H9 (cell line): Measurements from ENCODE around the gene ANO10. TPM values are rescaled to one million over a fixed set of nuclear protein-coding genes. Genes with fewer than 3 reads are reported as not detected.

Experiments used
- DNase-seq: peaks from one replicate; pipeline ENCODE4 v3.0.0-alpha.2; 2017
- H2AFZ ChIP-seq: one replicate; pipeline ENCODE4 v1.6.1; 2013; ENCODE audit warnings: mild to moderate bottlenecking, low read length, control low read depth, moderate library complexity
- H2AK5ac ChIP-seq: 2 replicates; pipeline ENCODE4 v1.6.1; 2013; ENCODE audit warnings: low read length, control low read depth, mixed read lengths; ENCODE audit not compliant: insufficient read length
- H2BK120ac ChIP-seq: one replicate; pipeline ENCODE4 v1.6.1; 2013; ENCODE audit warnings: low read depth, mild to moderate bottlenecking, low read length, control low read depth, inconsistent platforms; ENCODE audit not compliant: poor library complexity, severe bottlenecking
- H2BK12ac ChIP-seq: 2 replicates; pipeline ENCODE4 v1.6.1; 2013; ENCODE audit warnings: low read length, control low read depth, mixed read lengths, low read depth; ENCODE audit not compliant: insufficient read length
- H2BK15ac ChIP-seq: 2 replicates; pipeline ENCODE4 v1.6.1; 2013; ENCODE audit warnings: low read depth, low read length, control low read depth
- H2BK20ac ChIP-seq: one replicate; pipeline ENCODE4 v1.6.1; 2013; ENCODE audit warnings: low read depth, mild to moderate bottlenecking, low read length, control low read depth, inconsistent platforms; ENCODE audit not compliant: poor library complexity, severe bottlenecking
- H2BK5ac ChIP-seq: 2 replicates; pipeline ENCODE4 v1.6.1; 2013; ENCODE audit warnings: low read length, control low read depth, mixed read lengths; ENCODE audit not compliant: insufficient read length
- H3K14ac ChIP-seq: 2 replicates; pipeline ENCODE4 v1.6.1; 2013; ENCODE audit warnings: low read length, control low read depth; ENCODE audit not compliant: insufficient read depth
- H3K18ac ChIP-seq: 2 replicates; pipeline ENCODE4 v1.6.1; 2013; ENCODE audit warnings: low read depth, mild to moderate bottlenecking, mixed read lengths, low read length, control low read depth; ENCODE audit not compliant: insufficient read length
- H3K23ac ChIP-seq: 2 replicates; pipeline ENCODE4 v1.6.1; 2013; ENCODE audit warnings: low read length, control low read depth, mixed read lengths, low read depth; ENCODE audit not compliant: insufficient read length
- H3K23me2 ChIP-seq: 2 replicates; pipeline ENCODE4 v1.6.1; 2013; ENCODE audit warnings: low read depth, mild to moderate bottlenecking, mixed read lengths, low read length, control low read depth; ENCODE audit not compliant: insufficient read length, poor library complexity, severe bottlenecking
- H3K27ac ChIP-seq: 2 replicates; pipeline ENCODE4 v1.5.1; 2013; ENCODE audit warnings: low read length, control low read depth, mixed read lengths, low read depth; ENCODE audit not compliant: insufficient read length
- H3K27me3 ChIP-seq: 2 replicates; pipeline ENCODE4 v1.6.1; 2013; ENCODE audit warnings: low read length, control low read depth, inconsistent platforms; ENCODE audit not compliant: insufficient read depth
- H3K4ac ChIP-seq: 2 replicates; pipeline ENCODE4 v1.6.1; 2013; ENCODE audit warnings: low read depth, mild to moderate bottlenecking, control low read depth, inconsistent platforms, low read length, moderate library complexity
- H3K4me1 ChIP-seq: 2 replicates; pipeline ENCODE4 v1.6.1; 2013; ENCODE audit warnings: low read length, control low read depth, inconsistent platforms; ENCODE audit not compliant: insufficient read depth
- H3K4me2 ChIP-seq: 2 replicates; pipeline ENCODE4 v1.6.1; 2013; ENCODE audit warnings: low read length, control low read depth, mixed read lengths; ENCODE audit not compliant: insufficient read length, insufficient read depth
- H3K56ac ChIP-seq: 2 replicates; pipeline ENCODE4 v1.6.1; 2013; ENCODE audit warnings: low read depth, mild to moderate bottlenecking, mixed read lengths, low read length, control low read depth; ENCODE audit not compliant: insufficient read length
- H3K79me1 ChIP-seq: 2 replicates; pipeline ENCODE4 v1.6.1; 2013; ENCODE audit warnings: low read depth, mild to moderate bottlenecking, moderate library complexity, low read length, control low read depth, inconsistent platforms; ENCODE audit not compliant: insufficient read depth, poor library complexity, severe bottlenecking
- H3K79me2 ChIP-seq: 2 replicates; pipeline ENCODE4 v1.6.1; 2013; ENCODE audit warnings: low read length, control low read depth, inconsistent platforms; ENCODE audit not compliant: insufficient read depth
- H3K9ac ChIP-seq: 2 replicates; pipeline ENCODE4 v1.6.1; 2013; ENCODE audit warnings: low read length, control low read depth, mixed read lengths; ENCODE audit not compliant: insufficient read length; ENCODE audit errors: extremely low read depth
- H3K9me3 ChIP-seq: one replicate; pipeline ENCODE4 v1.6.1; 2013; ENCODE audit warnings: low read depth, low read length, inconsistent platforms; ENCODE audit not compliant: control insufficient read depth
- H3T11ph ChIP-seq: one replicate; pipeline ENCODE4 v1.6.1; 2013; ENCODE audit warnings: mild to moderate bottlenecking, low read length, control low read depth, inconsistent platforms
- H4K20me1 ChIP-seq: one replicate; pipeline ENCODE4 v1.6.1; 2013; ENCODE audit not compliant: control insufficient read depth, insufficient read length, insufficient read depth
- H4K5ac ChIP-seq: 2 replicates; pipeline ENCODE4 v1.6.1; 2013; ENCODE audit warnings: low read depth, mild to moderate bottlenecking, mixed read lengths, low read length, control low read depth; ENCODE audit not compliant: insufficient read length
- H4K8ac ChIP-seq: replicated peaks from 2 replicates; pipeline ENCODE4 v1.6.1; 2013; ENCODE audit warnings: low read length, control low read depth, mixed read lengths, low read depth; ENCODE audit not compliant: insufficient read length
- H4K91ac ChIP-seq: 2 replicates; pipeline ENCODE4 v1.6.1; 2013; ENCODE audit warnings: low read depth, mild to moderate bottlenecking, moderate library complexity, mixed read lengths, low read length, control low read depth; ENCODE audit not compliant: insufficient read length
- H3K27ac Mint-ChIP-seq, 3 experiments: 2 replicates in 2 of 3; 3 replicates in 1 of 3; pipeline ENCODE4 v1.8.0; 2020 to 2021; ENCODE audit warnings: mixed read lengths in 3 of 3, mild to moderate bottlenecking in 1 of 3, moderate library complexity in 1 of 3
- H3K27me3 Mint-ChIP-seq: 2 replicates; pipeline ENCODE4 v1.8.0; 2021; ENCODE audit warnings: low read depth, mild to moderate bottlenecking, moderate library complexity, mixed read lengths
- H3K36me3 Mint-ChIP-seq, 3 experiments: 2 replicates in 2 of 3; 3 replicates in 1 of 3; pipeline ENCODE4 v1.8.0; 2020 to 2021; ENCODE audit warnings: low read depth in 3 of 3, mixed read lengths in 3 of 3; ENCODE audit not compliant: insufficient read depth in 1 of 3
- H3K4me1 Mint-ChIP-seq, 2 experiments: 2 replicates each; pipeline ENCODE4 v1.8.0; 2020; ENCODE audit warnings: mixed read lengths in 2 of 2
- H3K4me3 Mint-ChIP-seq, 2 experiments: 2 replicates in 1 of 2; 3 replicates in 1 of 2; pipeline ENCODE4 v1.8.0; 2020 to 2021; ENCODE audit warnings: mild to moderate bottlenecking in 2 of 2, mixed read lengths in 2 of 2, moderate library complexity in 1 of 2
- H3K9me3 Mint-ChIP-seq, 2 experiments: 2 replicates in 1 of 2; 3 replicates in 1 of 2; pipeline ENCODE4 v1.8.0; 2020; ENCODE audit warnings: mild to moderate bottlenecking in 2 of 2, mixed read lengths in 2 of 2, moderate library complexity in 1 of 2
- WGBS: extraction: QIAGEN DNeasy Blood & Tissue Kit; methylation state at CpG from one replicate; pipeline ENCODE4 v1.1.7; 2013; ENCODE audit warnings: missing lambda C conversion rate, low lambda C conversion rate, mixed read lengths; ENCODE audit not compliant: insufficient read length; ENCODE audit errors: extremely low coverage; 5-methylcytosine and 5-hydroxymethylcytosine counted together
- total RNA-seq: library from RNA; stranded (reverse); gene quantifications from 2 replicates; pipeline ENCODE4 v1.2.1, GENCODE V29; 2021
- TF ChIP-seq, protein P1 (sequence below): fragments of 200-600 bp; sonication (generic); conservative IDR thresholded peaks from 3 replicates; pipeline ENCODE4 v1.8.0; 2021; ENCODE audit warnings: antibody characterized with exemption, mild to moderate bottlenecking

Gene ANO10
- total RNA-seq, 1 experiment from 2014 or later: 38.7 TPM

DNA sequence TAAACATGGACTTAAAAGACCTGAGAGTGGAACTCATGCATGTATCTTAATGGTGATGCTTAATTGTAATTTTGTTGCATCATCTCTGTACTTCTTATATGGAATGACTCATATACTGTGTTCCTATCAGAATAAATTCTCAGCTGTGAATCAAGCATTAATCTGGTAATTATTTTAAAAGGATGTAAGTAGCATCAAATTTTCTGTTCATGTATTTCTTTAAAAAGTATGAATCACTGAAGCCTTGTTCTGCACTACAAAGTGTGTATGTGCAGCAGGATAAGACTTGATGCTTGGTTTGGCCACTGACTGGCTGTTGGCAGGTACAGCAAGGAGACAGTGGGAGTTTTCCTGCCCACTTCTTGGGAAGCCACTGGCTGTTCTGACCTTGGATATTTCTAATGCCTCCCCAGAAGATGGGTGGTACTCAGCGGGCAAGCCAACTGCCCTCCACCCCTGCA, 123.9 kb downstream of the ANO10 start:
- Histone ChIP-seq H4K8ac (no peak overlapping the region), H3K27ac (no peak overlapping the region)
- no CpG with 5 or more reads among the region's 1 CpG for WGBS

More for the DNA sequence above, 123.9 kb downstream of the ANO10 start:
- DNase-seq: no peak
- Histone ChIP-seq H2BK15ac (no peak overlapping the region), H3K4me1 (no peaks in the 10 kb centered on the region; the same call in 1 of the 2 replicates), H3K27me3 (no peaks in the 10 kb centered on the region), H4K20me1 (no peaks in the 10 kb centered on the region), H3K9ac (no peak overlapping the region), H3K79me2 (no peaks in the 10 kb centered on the region), H2BK120ac (no peak overlapping the region), H2BK5ac (no peak overlapping the region), H3K18ac (no peak overlapping the region), H3K23me2 (no peaks in the 10 kb centered on the region), H3K79me1 (no peaks in the 10 kb centered on the region), H3K4me2 (no peak overlapping the region), H3K4ac (no peak overlapping the region), H3K9me3 (no peaks in the 10 kb centered on the region), H3T11ph (no peak overlapping the region), H2AFZ (no peak overlapping the region), H2BK20ac (no peak overlapping the region), H3K56ac (no peak overlapping the region), H2BK12ac (no peak overlapping the region), H3K23ac (no peak overlapping the region), H2AK5ac (no peak overlapping the region), H4K5ac (no peak overlapping the region), H3K14ac (no peak overlapping the region), H4K91ac (no peak overlapping the region)
- Mint-ChIP-seq H3K4me3 (no peak overlapping the region), H3K27ac (no peak overlapping the region), H3K36me3 (peaks cover 0 to 2% (median 1%) of the 10 kb centered on the region in 3 experiments; a peak in 4 of 7 replicates), H3K27me3 (peaks cover 2% of the 10 kb centered on the region; the same call in 1 of the 2 replicates), H3K4me1 (peaks cover 27 to 28% of the 10 kb centered on the region in 2 experiments), H3K9me3 (peaks cover 2% of the 10 kb centered on the region in 2 experiments; a peak in 2 of 5 replicates)
- TF ChIP-seq, protein P1, sequence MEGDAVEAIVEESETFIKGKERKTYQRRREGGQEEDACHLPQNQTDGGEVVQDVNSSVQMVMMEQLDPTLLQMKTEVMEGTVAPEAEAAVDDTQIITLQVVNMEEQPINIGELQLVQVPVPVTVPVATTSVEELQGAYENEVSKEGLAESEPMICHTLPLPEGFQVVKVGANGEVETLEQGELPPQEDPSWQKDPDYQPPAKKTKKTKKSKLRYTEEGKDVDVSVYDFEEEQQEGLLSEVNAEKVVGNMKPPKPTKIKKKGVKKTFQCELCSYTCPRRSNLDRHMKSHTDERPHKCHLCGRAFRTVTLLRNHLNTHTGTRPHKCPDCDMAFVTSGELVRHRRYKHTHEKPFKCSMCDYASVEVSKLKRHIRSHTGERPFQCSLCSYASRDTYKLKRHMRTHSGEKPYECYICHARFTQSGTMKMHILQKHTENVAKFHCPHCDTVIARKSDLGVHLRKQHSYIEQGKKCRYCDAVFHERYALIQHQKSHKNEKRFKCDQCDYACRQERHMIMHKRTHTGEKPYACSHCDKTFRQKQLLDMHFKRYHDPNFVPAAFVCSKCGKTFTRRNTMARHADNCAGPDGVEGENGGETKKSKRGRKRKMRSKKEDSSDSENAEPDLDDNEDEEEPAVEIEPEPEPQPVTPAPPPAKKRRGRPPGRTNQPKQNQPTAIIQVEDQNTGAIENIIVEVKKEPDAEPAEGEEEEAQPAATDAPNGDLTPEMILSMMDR: no peak
